Measurements from ENCODE around the gene CDYL2. TPM values are rescaled to one million over a fixed set of nuclear protein-coding genes. Genes with fewer than 3 reads are reported as not detected.
"Not testable (repeated sequence)": the region's sequence is repeated elsewhere in the genome, so short reads cannot be mapped to it uniquely, and the experiment has no call there.

Gene CDYL2
- total RNA-seq, 1 experiment from 2014 or later, result 8.2 TPM

DNA sequence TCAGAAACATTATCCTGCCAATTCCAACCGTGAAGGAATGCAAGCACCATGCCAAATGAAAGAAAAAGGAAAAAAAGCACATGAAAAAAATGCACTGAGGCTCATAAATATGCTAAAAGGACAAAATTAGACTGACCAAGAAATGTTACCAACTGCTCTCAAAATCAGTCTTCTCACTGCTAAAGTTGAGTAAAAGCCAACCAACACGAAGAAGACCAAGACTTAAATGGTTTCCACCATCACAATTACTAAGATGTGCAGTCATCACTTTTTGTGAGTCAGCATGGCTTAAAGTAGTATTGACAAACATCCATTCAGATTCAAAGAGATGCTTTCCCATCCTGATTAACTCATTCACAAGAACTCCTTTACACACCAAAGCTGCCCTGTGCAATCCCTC lies 16.4 kb downstream of the CDYL2 start:
- Mint-ChIP-seq H3K27me3 (ENCODE audit: low read depth) (peaks cover 6% of the 10 kb centered on the region), H3K9me3 (peaks cover 49% of the 10 kb centered on the region), H3K36me3 (peaks cover 8% of the 10 kb centered on the region; the same call in 1 of the 2 replicates), H3K27ac (no peak overlapping the region), H3K4me1 (peaks cover 33% of the 10 kb centered on the region), H3K4me3 (no peak overlapping the region)
- POLR2A ChIA-PET, result no interaction called here
- TF ChIP-seq ELF4 (CRISPR knock-in tag; IDR thresholded peaks at IDR 0.05; ENCODE audit: low read depth), result no peak
- TF ChIP-seq, protein P1, sequence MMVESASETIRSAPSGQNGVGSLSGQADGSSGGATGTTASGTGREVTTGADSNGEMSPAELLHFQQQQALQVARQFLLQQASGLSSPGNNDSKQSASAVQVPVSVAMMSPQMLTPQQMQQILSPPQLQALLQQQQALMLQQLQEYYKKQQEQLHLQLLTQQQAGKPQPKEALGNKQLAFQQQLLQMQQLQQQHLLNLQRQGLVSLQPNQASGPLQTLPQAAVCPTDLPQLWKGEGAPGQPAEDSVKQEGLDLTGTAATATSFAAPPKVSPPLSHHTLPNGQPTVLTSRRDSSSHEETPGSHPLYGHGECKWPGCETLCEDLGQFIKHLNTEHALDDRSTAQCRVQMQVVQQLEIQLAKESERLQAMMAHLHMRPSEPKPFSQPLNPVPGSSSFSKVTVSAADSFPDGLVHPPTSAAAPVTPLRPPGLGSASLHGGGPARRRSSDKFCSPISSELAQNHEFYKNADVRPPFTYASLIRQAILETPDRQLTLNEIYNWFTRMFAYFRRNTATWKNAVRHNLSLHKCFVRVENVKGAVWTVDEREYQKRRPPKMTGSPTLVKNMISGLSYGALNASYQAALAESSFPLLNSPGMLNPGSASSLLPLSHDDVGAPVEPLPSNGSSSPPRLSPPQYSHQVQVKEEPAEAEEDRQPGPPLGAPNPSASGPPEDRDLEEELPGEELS (CRISPR knock-in tag; IDR thresholded peaks at IDR 0.05), result no peak
- no peak for TF ChIP-seq JAZF1 (CRISPR knock-in tag; IDR thresholded peaks at IDR 0.05)
- no peak for TF ChIP-seq FOXK1 (CRISPR knock-in tag; IDR thresholded peaks at IDR 0.05)
- no peak for TF ChIP-seq MXD4 (CRISPR knock-in tag; IDR thresholded peaks at IDR 0.05; ENCODE audit: borderline replicate concordance)
- TF ChIP-seq CBFB (CRISPR knock-in tag; IDR thresholded peaks at IDR 0.05; ENCODE audit: low read depth), result no peak
- no peak for TF ChIP-seq PRRX2 (CRISPR knock-in tag; IDR thresholded peaks at IDR 0.05)
- no peak for TF ChIP-seq EMX1 (CRISPR knock-in tag; IDR thresholded peaks at IDR 0.05)
- TF ChIP-seq MLX (CRISPR knock-in tag; IDR thresholded peaks at IDR 0.05), result no peak
- no peak for TF ChIP-seq GRHL2 (CRISPR knock-in tag; IDR thresholded peaks at IDR 0.05; ENCODE audit: insufficient replicate concordance, severe bottlenecking)
- no peak for TF ChIP-seq TEAD4 (CRISPR knock-in tag; IDR thresholded peaks at IDR 0.05)
- TF ChIP-seq ZNF671 (CRISPR knock-in tag; IDR thresholded peaks at IDR 0.05), result no peak
- no peak for TF ChIP-seq ETV6 (CRISPR knock-in tag; IDR thresholded peaks at IDR 0.05)
- TF ChIP-seq, protein P2, sequence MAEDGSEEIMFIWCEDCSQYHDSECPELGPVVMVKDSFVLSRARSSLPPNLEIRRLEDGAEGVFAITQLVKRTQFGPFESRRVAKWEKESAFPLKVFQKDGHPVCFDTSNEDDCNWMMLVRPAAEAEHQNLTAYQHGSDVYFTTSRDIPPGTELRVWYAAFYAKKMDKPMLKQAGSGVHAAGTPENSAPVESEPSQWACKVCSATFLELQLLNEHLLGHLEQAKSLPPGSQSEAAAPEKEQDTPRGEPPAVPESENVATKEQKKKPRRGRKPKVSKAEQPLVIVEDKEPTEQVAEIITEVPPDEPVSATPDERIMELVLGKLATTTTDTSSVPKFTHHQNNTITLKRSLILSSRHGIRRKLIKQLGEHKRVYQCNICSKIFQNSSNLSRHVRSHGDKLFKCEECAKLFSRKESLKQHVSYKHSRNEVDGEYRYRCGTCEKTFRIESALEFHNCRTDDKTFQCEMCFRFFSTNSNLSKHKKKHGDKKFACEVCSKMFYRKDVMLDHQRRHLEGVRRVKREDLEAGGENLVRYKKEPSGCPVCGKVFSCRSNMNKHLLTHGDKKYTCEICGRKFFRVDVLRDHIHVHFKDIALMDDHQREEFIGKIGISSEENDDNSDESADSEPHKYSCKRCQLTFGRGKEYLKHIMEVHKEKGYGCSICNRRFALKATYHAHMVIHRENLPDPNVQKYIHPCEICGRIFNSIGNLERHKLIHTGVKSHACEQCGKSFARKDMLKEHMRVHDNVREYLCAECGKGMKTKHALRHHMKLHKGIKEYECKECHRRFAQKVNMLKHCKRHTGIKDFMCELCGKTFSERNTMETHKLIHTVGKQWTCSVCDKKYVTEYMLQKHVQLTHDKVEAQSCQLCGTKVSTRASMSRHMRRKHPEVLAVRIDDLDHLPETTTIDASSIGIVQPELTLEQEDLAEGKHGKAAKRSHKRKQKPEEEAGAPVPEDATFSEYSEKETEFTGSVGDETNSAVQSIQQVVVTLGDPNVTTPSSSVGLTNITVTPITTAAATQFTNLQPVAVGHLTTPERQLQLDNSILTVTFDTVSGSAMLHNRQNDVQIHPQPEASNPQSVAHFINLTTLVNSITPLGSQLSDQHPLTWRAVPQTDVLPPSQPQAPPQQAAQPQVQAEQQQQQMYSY (CRISPR knock-in tag; IDR thresholded peaks at IDR 0.05), result no peak
- CTCF ChIA-PET, result no interaction called here
- no peak for ATAC-seq
- no peak for DNase-seq (ENCODE audit: low spot score)

- H3K9me3 Mint-ChIP-seq, result peaks cover 54% of the 10 kb centered on the region
Measured at GRCh38 chr16:80786561-80786960, 17.8 kb downstream of the CDYL2 start.

GRCh38 chr16:80784951-80785350 lies 19.4 kb downstream of the CDYL2 start:
- H3K4me3 Mint-ChIP-seq, result no peak overlapping the region
- TF ChIP-seq KAT7 (CRISPR knock-in tag; IDR thresholded peaks at IDR 0.05; ENCODE audit: borderline replicate concordance), result no peak
- CTCF ChIA-PET, result no interaction called here
- H3K9me3 Mint-ChIP-seq, result peaks cover 63% of the 10 kb centered on the region
- peaks cover 15% of the 10 kb centered on the region for H3K36me3 Mint-ChIP-seq
- DNase-seq (ENCODE audit: low spot score) (no peak), ATAC-seq (no peak)
- H3K27ac Mint-ChIP-seq, result no peak overlapping the region
- POLR2A ChIA-PET, result no interaction called here
- H3K4me1 Mint-ChIP-seq, result peaks cover 14% of the 10 kb centered on the region
- H3K27me3 Mint-ChIP-seq (ENCODE audit: low read depth), result peaks cover 4% of the 10 kb centered on the region

More at GRCh38 chr16:80786561-80786960, 17.8 kb downstream of the CDYL2 start:
- H3K27ac Mint-ChIP-seq; POLR2A ChIA-PET; ATAC-seq; CTCF ChIA-PET; H3K4me3 Mint-ChIP-seq; DNase-seq (ENCODE audit: low spot score); H3K27me3 Mint-ChIP-seq (ENCODE audit: low read depth): not testable (repeated sequence)
- Mint-ChIP-seq H3K4me1 (peaks cover 28% of the 10 kb centered on the region), H3K36me3 (peaks cover 12% of the 10 kb centered on the region)

- Mint-ChIP-seq H3K4me3 (no peak overlapping the region), H3K4me1 (no peaks in the 10 kb centered on the region), H3K27me3 (ENCODE audit: low read depth) (no peaks in the 10 kb centered on the region), H3K9me3 (peaks cover 30% of the 10 kb centered on the region), H3K27ac (no peak overlapping the region), H3K36me3 (peaks cover 7% of the 10 kb centered on the region; the same call in 1 of the 2 replicates)
- DNase-seq (ENCODE audit: low spot score) (no peak), ATAC-seq (no peak)
- CTCF ChIA-PET, result no interaction called here
- POLR2A ChIA-PET, result no interaction called here
- TF ChIP-seq, protein P3, sequence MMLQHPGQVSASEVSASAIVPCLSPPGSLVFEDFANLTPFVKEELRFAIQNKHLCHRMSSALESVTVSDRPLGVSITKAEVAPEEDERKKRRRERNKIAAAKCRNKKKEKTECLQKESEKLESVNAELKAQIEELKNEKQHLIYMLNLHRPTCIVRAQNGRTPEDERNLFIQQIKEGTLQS (CRISPR knock-in tag; conservative IDR thresholded peaks at IDR 0.05), result no peak
- no peak for TF ChIP-seq CREM (CRISPR knock-in tag; IDR thresholded peaks at IDR 0.05)
- TF ChIP-seq FOXP1 (CRISPR knock-in tag; IDR thresholded peaks at IDR 0.05; ENCODE audit: borderline replicate concordance), result no peak
- no peak for TF ChIP-seq ZNF219 (CRISPR knock-in tag; IDR thresholded peaks at IDR 0.05; ENCODE audit: borderline replicate concordance)
- TF ChIP-seq RORB (CRISPR knock-in tag; IDR thresholded peaks at IDR 0.05), result no peak
- no peak for TF ChIP-seq MAX (CRISPR knock-in tag; IDR thresholded peaks at IDR 0.05)
- no peak for TF ChIP-seq ZNF396 (CRISPR knock-in tag; IDR thresholded peaks at IDR 0.05; ENCODE audit: borderline replicate concordance)
- TF ChIP-seq PREB (CRISPR knock-in tag; IDR thresholded peaks at IDR 0.05; ENCODE audit: borderline replicate concordance), result no peak
- TF ChIP-seq ZNF317 (CRISPR knock-in tag; IDR thresholded peaks at IDR 0.05; ENCODE audit: borderline replicate concordance, low read depth), result no peak
Measured at GRCh38 chr16:80778703-80779102, 25.7 kb downstream of the CDYL2 start.
